ENCODE data around the gene TEFM.

- no peak for TF ChIP-seq CTCF (IDR thresholded peaks at IDR 0.05)
- TF ChIP-seq POLR2A (IDR thresholded peaks at IDR 0.05) = no peak
Measured at GRCh38 chr17:30858556-30859250, 47.3 kb downstream of the TEFM start.
